Muscle of leg (tissue), 11 donors: ENCODE data around the gene LRRTM4. TPM values are rescaled to one million over a fixed set of nuclear protein-coding genes. Genes with fewer than 3 reads are reported as not detected.
A peak's percentile ranks its signal among the peaks of the same experiment; 100 is the strongest.

ENCODE experiments used
- DNase-seq: peaks from one replicate; pipeline ENCODE4 v3.0.0; 2013
- H3K27ac ChIP-seq: one replicate; pipeline ENCODE4 v1.5.1; 2013; ENCODE audit warnings: mild to moderate bottlenecking, low read length, control low read depth
- H3K27me3 ChIP-seq: one replicate; pipeline ENCODE4 v1.6.1; 2013; ENCODE audit warnings: low read length; ENCODE audit not compliant: control insufficient read depth, insufficient read depth
- H3K36me3 ChIP-seq: one replicate; pipeline ENCODE4 v1.6.1; 2013; ENCODE audit warnings: low read length; ENCODE audit not compliant: control insufficient read depth, insufficient read depth
- H3K4me1 ChIP-seq: one replicate; pipeline ENCODE4 v1.6.1; 2013; ENCODE audit warnings: low read length; ENCODE audit not compliant: control insufficient read depth, insufficient read depth
- H3K4me3 ChIP-seq: one replicate; pipeline ENCODE4 v1.5.1; 2013; ENCODE audit warnings: low read length, control low read depth
- H3K9me3 ChIP-seq: replicated peaks from 2 replicates; pipeline ENCODE4 v1.6.1; 2013; ENCODE audit warnings: low read depth, low read length; ENCODE audit not compliant: control insufficient read depth
- WGBS: methylation state at CpG from one replicate; pipeline ENCODE4 v1.1.5; 2013; ENCODE audit warnings: missing lambda C conversion rate; ENCODE audit not compliant: insufficient coverage; 5-methylcytosine and 5-hydroxymethylcytosine counted together
- polyA plus RNA-seq, 8 donors: library from polyadenylated mRNA; unstranded; fragments of 120-200 nt; gene quantifications; one replicate each; pipeline versions ENCODE4 v1.2.1 to v1.2.3, GENCODE V29; 2013; ENCODE audit warnings: inconsistent platforms in 1 of 8, low replicate concordance in 1 of 8; ENCODE audit not compliant: insufficient read length in 8 of 8, insufficient read depth in 1 of 8
- total RNA-seq: library from RNA; stranded (reverse); fragments of 120-200 nt; gene quantifications from one replicate; pipeline ENCODE4 v1.2.4, GENCODE V29; 2013

Gene LRRTM4
- total and polyA plus RNA-seq, 9 donors: 0.24 to 2.5 (median 0.73) TPM

GRCh38 chr2:77271262-77271661 lies 250.9 kb downstream of the LRRTM4 start:
- H3K27me3 ChIP-seq: no peaks in the 10 kb centered on the region
- H3K36me3 ChIP-seq: no peaks in the 10 kb centered on the region
- H3K9me3 ChIP-seq: no peaks in the 10 kb centered on the region
- H3K27ac ChIP-seq: no peak overlapping the region
- WGBS: 100% methylated on average over 2 of the region's 5 CpGs
- DNase-seq: no peak
- no peak overlapping the region for H3K4me3 ChIP-seq
- no peaks in the 10 kb centered on the region for H3K4me1 ChIP-seq

GRCh38 chr2:77270433-77270832 lies 251.7 kb downstream of the LRRTM4 start:
- 83% methylated on average over 2 of the region's 3 CpGs for WGBS
- Histone ChIP-seq H3K27ac (no peak overlapping the region), H3K4me1 (no peaks in the 10 kb centered on the region), H3K27me3 (no peaks in the 10 kb centered on the region), H3K36me3 (no peaks in the 10 kb centered on the region), H3K9me3 (no peaks in the 10 kb centered on the region), H3K4me3 (no peak overlapping the region)
- DNase-seq: no peak

GRCh38 chr2:77268626-77269025 lies 253.6 kb downstream of the LRRTM4 start:
- Histone ChIP-seq H3K9me3 (no peaks in the 10 kb centered on the region), H3K27me3 (no peaks in the 10 kb centered on the region), H3K4me3 (no peak overlapping the region), H3K36me3 (no peaks in the 10 kb centered on the region), H3K4me1 (no peaks in the 10 kb centered on the region), H3K27ac (no peak overlapping the region)
- DNase-seq: no peak
- WGBS: 100% methylated on average over 1 of the region's 3 CpGs

GRCh38 chr2:77232909-77233425 lies 289.2 kb downstream of the LRRTM4 start:
- Histone ChIP-seq H3K4me1 (no peaks in the 10 kb centered on the region), H3K27me3 (no peaks in the 10 kb centered on the region), H3K27ac (no peak overlapping the region), H3K9me3 (no peaks in the 10 kb centered on the region), H3K4me3 (no peak overlapping the region), H3K36me3 (no peaks in the 10 kb centered on the region)
- DNase-seq: peak; percentile 12

- DNase-seq: peak; percentile 24
- H3K9me3 ChIP-seq: no peaks in the 10 kb centered on the region
- no peaks in the 10 kb centered on the region for H3K27me3 ChIP-seq
- H3K4me3 ChIP-seq: no peak overlapping the region
- no peaks in the 10 kb centered on the region for H3K36me3 ChIP-seq
- H3K4me1 ChIP-seq: no peaks in the 10 kb centered on the region
- H3K27ac ChIP-seq: no peak overlapping the region
- WGBS: 43% methylated on average over 1 of the region's 1 CpG
Measured at GRCh38 chr2:77228391-77228790, 293.8 kb downstream of the LRRTM4 start.

GRCh38 chr2:77210725-77211124 lies 311.5 kb downstream of the LRRTM4 start:
- H3K27me3 ChIP-seq: no peaks in the 10 kb centered on the region
- no peaks in the 10 kb centered on the region for H3K9me3 ChIP-seq
- no CpG with 5 or more reads among the region's 3 CpGs for WGBS
- no peaks in the 10 kb centered on the region for H3K4me1 ChIP-seq
- H3K4me3 ChIP-seq: no peak overlapping the region
- DNase-seq: no peak
- H3K36me3 ChIP-seq: no peaks in the 10 kb centered on the region
- H3K27ac ChIP-seq: no peak overlapping the region

- no peak for DNase-seq
- no peaks in the 10 kb centered on the region for H3K36me3 ChIP-seq
- no peaks in the 10 kb centered on the region for H3K9me3 ChIP-seq
- no peaks in the 10 kb centered on the region for H3K4me1 ChIP-seq
- WGBS: no CpG with 5 or more reads among the region's 1 CpG
- no peaks in the 10 kb centered on the region for H3K27me3 ChIP-seq
- H3K27ac ChIP-seq: no peak overlapping the region
- H3K4me3 ChIP-seq: no peak overlapping the region
Measured at GRCh38 chr2:77207331-77207730, 314.8 kb downstream of the LRRTM4 start.

GRCh38 chr2:77201755-77202154 lies 320.4 kb downstream of the LRRTM4 start:
- no peak for DNase-seq
- Histone ChIP-seq H3K36me3 (no peaks in the 10 kb centered on the region), H3K4me1 (no peaks in the 10 kb centered on the region), H3K27me3 (no peaks in the 10 kb centered on the region), H3K4me3 (no peak overlapping the region), H3K27ac (no peak overlapping the region), H3K9me3 (no peaks in the 10 kb centered on the region)
- WGBS: 100% methylated on average over 1 of the region's 2 CpGs

GRCh38 chr2:77199411-77199810 lies 322.8 kb downstream of the LRRTM4 start:
- H3K9me3 ChIP-seq: no peaks in the 10 kb centered on the region
- H3K36me3 ChIP-seq: no peaks in the 10 kb centered on the region
- H3K4me3 ChIP-seq: no peak overlapping the region
- no peak for DNase-seq
- H3K27ac ChIP-seq: no peak overlapping the region
- H3K27me3 ChIP-seq: no peaks in the 10 kb centered on the region
- H3K4me1 ChIP-seq: no peaks in the 10 kb centered on the region

- DNase-seq: no peak
- H3K4me1 ChIP-seq: no peaks in the 10 kb centered on the region
- no peaks in the 10 kb centered on the region for H3K36me3 ChIP-seq
- no CpG with 5 or more reads among the region's 4 CpGs for whole genome bisulfite sequencing
- H3K27ac ChIP-seq: no peak overlapping the region
- H3K27me3 ChIP-seq: no peaks in the 10 kb centered on the region
- H3K9me3 ChIP-seq: no peaks in the 10 kb centered on the region
- no peak overlapping the region for H3K4me3 ChIP-seq
Measured at GRCh38 chr2:77193858-77194448, 328.2 kb downstream of the LRRTM4 start.

- no peaks in the 10 kb centered on the region for H3K27me3 ChIP-seq
- H3K4me1 ChIP-seq: no peaks in the 10 kb centered on the region
- no peak overlapping the region for H3K27ac ChIP-seq
- no peak overlapping the region for H3K4me3 ChIP-seq
- no peaks in the 10 kb centered on the region for H3K9me3 ChIP-seq
- no peaks in the 10 kb centered on the region for H3K36me3 ChIP-seq
- WGBS: no CpG with 5 or more reads among the region's 5 CpGs
- DNase-seq: no peak
Measured at GRCh38 chr2:77192811-77193289, 329.3 kb downstream of the LRRTM4 start.
